HEK293 (cell line): ENCODE results near the gene SLC51B.

ENCODE experiments used
- CTCF ChIA-PET: fragments of 350-600 bp; formaldehyde crosslinking; extraction: SDS; loops from one replicate; lab custom pipeline; 2021; ENCODE audit warnings: antibody characterized with exemption; lab: Yijun Ruan, JAX
- POLR2A ChIA-PET: fragments of 300-600 bp; formaldehyde crosslinking; extraction: SDS; loops from one replicate; lab custom pipeline; 2020; ENCODE audit warnings: antibody characterized with exemption, inconsistent platforms; lab: Yijun Ruan, JAX
- H3K27ac ChIP-seq: fragments of 200-500 bp; sonication (Bioruptor generic); 2 replicates; pipeline ENCODE4 v1.5.1; 2014; ENCODE audit warnings: low read depth, low read length, control low read depth, inconsistent platforms; ENCODE audit errors: extremely low read depth
- H3K36me3 ChIP-seq, 2 experiments: fragments of 200-500 bp in 1 of 2; sonication (Bioruptor generic) in 1 of 2; 1 replicate in 1 of 2; 2 replicates in 1 of 2; pipeline ENCODE4 v1.5.1; 2014 to 2017; ENCODE audit warnings: inconsistent platforms in 2 of 2, low read length in 2 of 2; ENCODE audit not compliant: control insufficient read depth in 2 of 2, insufficient read depth in 1 of 2
- H3K4me1 ChIP-seq: fragments of 200-500 bp; sonication (Bioruptor generic); 2 replicates; pipeline ENCODE4 v1.5.1; 2014; ENCODE audit warnings: mild to moderate bottlenecking, low read length, inconsistent platforms; ENCODE audit not compliant: control insufficient read depth, insufficient read depth
- H3K4me3 ChIP-seq: 2 replicates; pipeline ENCODE4 v1.5.1; 2011; ENCODE audit warnings: low read depth, mild to moderate bottlenecking, control low read depth, low read length, moderate library complexity
- H3K9me3 ChIP-seq: fragments of 200-500 bp; sonication (Bioruptor generic); 2 replicates; pipeline ENCODE4 v1.5.1; 2014; ENCODE audit warnings: low read depth, low read length, inconsistent platforms; ENCODE audit not compliant: control insufficient read depth, insufficient read depth
- BCL11A ChIP-seq: fragments of 450-650 bp; formaldehyde crosslinking; IDR thresholded peaks from 2 replicates; pipeline ENCODE4 v1.5.1; 2016; ENCODE audit warnings: low read depth, missing biosample characterization, missing genetic modification characterization
- BCL11B ChIP-seq: fragments of 450-650 bp; formaldehyde crosslinking; IDR thresholded peaks from 2 replicates; pipeline ENCODE4 v1.5.1; 2016; ENCODE audit warnings: low read depth, missing biosample characterization, missing genetic modification characterization
- GLIS2 ChIP-seq: fragments of 450-650 bp; formaldehyde crosslinking; IDR thresholded peaks from 2 replicates; pipeline ENCODE4 v1.5.1; 2016; ENCODE audit warnings: missing biosample characterization, missing genetic modification characterization
- IKZF3 ChIP-seq: fragments of 450-650 bp; IDR thresholded peaks from 2 replicates; pipeline ENCODE4 v1.5.0; 2018; ENCODE audit warnings: missing biosample characterization, mild to moderate bottlenecking, missing genetic modification characterization, moderate library complexity
- KLF16 ChIP-seq: fragments of 450-650 bp; formaldehyde crosslinking; IDR thresholded peaks from 2 replicates; pipeline ENCODE4 v1.5.1; 2017; ENCODE audit warnings: missing biosample characterization, missing genetic modification characterization
- KLF7 ChIP-seq: fragments of 450-650 bp; formaldehyde crosslinking; IDR thresholded peaks from 2 replicates; pipeline ENCODE4 v1.5.1; 2016; ENCODE audit warnings: missing biosample characterization, missing genetic modification characterization, borderline replicate concordance
- KLF8 ChIP-seq: fragments of 450-650 bp; formaldehyde crosslinking; IDR thresholded peaks from 2 replicates; pipeline ENCODE4 v1.5.1; 2016; ENCODE audit warnings: missing biosample characterization, missing genetic modification characterization
- MEIS1 ChIP-seq: sonication (generic); formaldehyde crosslinking; IDR thresholded peaks from 2 replicates; pipeline ENCODE4 v1.8.1; 2022; ENCODE audit warnings: missing genetic modification reagents, mild to moderate bottlenecking, borderline replicate concordance
- OSR2 ChIP-seq: fragments of 450-650 bp; formaldehyde crosslinking; IDR thresholded peaks from 2 replicates; pipeline ENCODE4 v1.5.1; 2016; ENCODE audit warnings: missing biosample characterization, missing genetic modification characterization
- PRDM10 ChIP-seq: fragments of 450-650 bp; formaldehyde crosslinking; IDR thresholded peaks from 2 replicates; pipeline ENCODE4 v1.5.1; 2016; ENCODE audit warnings: missing biosample characterization, missing genetic modification characterization
- PRDM6 ChIP-seq: fragments of 450-650 bp; formaldehyde crosslinking; IDR thresholded peaks from 2 replicates; pipeline ENCODE4 v1.5.1; 2017; ENCODE audit warnings: missing biosample characterization, missing genetic modification characterization
- SP3 ChIP-seq: fragments of 450-650 bp; formaldehyde crosslinking; IDR thresholded peaks from 2 replicates; pipeline ENCODE4 v1.5.1; 2016; ENCODE audit warnings: missing biosample characterization, missing genetic modification characterization
- TRIM28 ChIP-seq: IDR thresholded peaks from 2 replicates; pipeline ENCODE4 v1.6.1; 2011; ENCODE audit warnings: low read length, control low read depth, borderline replicate concordance
- ZBTB21 ChIP-seq: fragments of 450-650 bp; formaldehyde crosslinking; IDR thresholded peaks from 2 replicates; pipeline ENCODE4 v1.5.1; 2017; ENCODE audit warnings: missing biosample characterization, missing genetic modification characterization
- ZFP37 ChIP-seq: fragments of 450-650 bp; formaldehyde crosslinking; IDR thresholded peaks from 2 replicates; pipeline ENCODE4 v1.5.1; 2016; ENCODE audit warnings: missing biosample characterization, missing genetic modification characterization
- ZFP41 ChIP-seq: fragments of 450-650 bp; formaldehyde crosslinking; IDR thresholded peaks from 2 replicates; pipeline ENCODE4 v1.5.1; 2016; ENCODE audit warnings: missing biosample characterization, missing genetic modification characterization, borderline replicate concordance
- ZNF175 ChIP-seq: fragments of 450-650 bp; formaldehyde crosslinking; IDR thresholded peaks from 2 replicates; pipeline ENCODE4 v1.5.1; 2016; ENCODE audit warnings: missing biosample characterization, missing genetic modification characterization
- ZNF184 ChIP-seq: fragments of 450-650 bp; IDR thresholded peaks from 2 replicates; pipeline ENCODE4 v1.5.1; 2018; ENCODE audit warnings: missing biosample characterization, mild to moderate bottlenecking, missing genetic modification characterization
- ZNF292 ChIP-seq: fragments of 450-650 bp; formaldehyde crosslinking; IDR thresholded peaks from 2 replicates; pipeline ENCODE4 v1.5.1; 2016; ENCODE audit warnings: low read depth, missing biosample characterization, missing genetic modification characterization, borderline replicate concordance
- ZNF366 ChIP-seq: fragments of 450-650 bp; formaldehyde crosslinking; conservative IDR thresholded peaks from 2 replicates; pipeline ENCODE4 v1.5.1; 2016; ENCODE audit warnings: missing biosample characterization, missing genetic modification characterization
- ZNF37A ChIP-seq: fragments of 450-650 bp; IDR thresholded peaks from 2 replicates; pipeline ENCODE4 v1.5.1; 2018; ENCODE audit warnings: missing biosample characterization, missing genetic modification characterization
- ZNF449 ChIP-seq: fragments of 450-650 bp; formaldehyde crosslinking; IDR thresholded peaks from 2 replicates; pipeline ENCODE4 v1.5.1; 2017; ENCODE audit warnings: missing biosample characterization, mild to moderate bottlenecking, missing genetic modification characterization, moderate library complexity
- ZNF48 ChIP-seq: fragments of 450-650 bp; formaldehyde crosslinking; IDR thresholded peaks from 2 replicates; pipeline ENCODE4 v1.5.1; 2016; ENCODE audit warnings: missing biosample characterization, missing genetic modification characterization
- ZNF664 ChIP-seq: fragments of 450-650 bp; formaldehyde crosslinking; IDR thresholded peaks from 2 replicates; pipeline ENCODE4 v1.5.1; 2016; ENCODE audit warnings: missing biosample characterization, missing genetic modification characterization
- ZNF677 ChIP-seq: fragments of 450-650 bp; IDR thresholded peaks from 2 replicates; pipeline ENCODE4 v1.5.0; 2018; ENCODE audit warnings: missing biosample characterization, mild to moderate bottlenecking, missing genetic modification characterization, moderate library complexity
- ZNF830 ChIP-seq: fragments of 450-650 bp; IDR thresholded peaks from 2 replicates; pipeline ENCODE4 v1.5.0; 2018; ENCODE audit warnings: missing biosample characterization, missing genetic modification characterization, low read depth, mild to moderate bottlenecking, moderate library complexity
- ZNF837 ChIP-seq: fragments of 450-650 bp; formaldehyde crosslinking; IDR thresholded peaks from 2 replicates; pipeline ENCODE4 v1.5.1; 2016; ENCODE audit warnings: missing biosample characterization, missing genetic modification characterization
- ZSCAN23 ChIP-seq: fragments of 450-650 bp; formaldehyde crosslinking; IDR thresholded peaks from 2 replicates; pipeline ENCODE4 v1.5.1; 2016; ENCODE audit warnings: missing biosample characterization, missing genetic modification characterization
- ZSCAN30 ChIP-seq: fragments of 450-650 bp; IDR thresholded peaks from 2 replicates; pipeline ENCODE4 v1.5.1; 2018; ENCODE audit warnings: missing biosample characterization, mild to moderate bottlenecking, missing genetic modification characterization, moderate library complexity
- ZSCAN4 ChIP-seq: fragments of 450-650 bp; formaldehyde crosslinking; IDR thresholded peaks from 2 replicates; pipeline ENCODE4 v1.5.1; 2017; ENCODE audit warnings: missing biosample characterization, missing genetic modification characterization

SLC51B gene

GRCh38 chr15:65040461-65040860, 4.7 kb upstream of the SLC51B start:
- H3K9me3 ChIP-seq: no peaks in the 10 kb centered on the region
- no peak for TF ChIP-seq KLF8 (tag by site-specific recombination)
- TF ChIP-seq BCL11B (tag by site-specific recombination): no peak
- TF ChIP-seq ZNF37A (tag by site-specific recombination): no peak
- TF ChIP-seq MEIS1: no peak
- no peak for TF ChIP-seq ZFP41
- TF ChIP-seq ZSCAN4: no peak
- TF ChIP-seq ZNF184 (tag by site-specific recombination): no peak
- no peak for TF ChIP-seq ZNF677 (tag by site-specific recombination)
- TF ChIP-seq IKZF3 (tag by site-specific recombination): no peak
- no peak for TF ChIP-seq ZBTB21 (tag by site-specific recombination)
- TF ChIP-seq ZNF830 (tag by site-specific recombination): no peak
- no peak for TF ChIP-seq ZNF292 (tag by site-specific recombination)
- no peak for TF ChIP-seq OSR2 (tag by site-specific recombination)
- no peak for TF ChIP-seq ZNF664 (tag by site-specific recombination)
- TF ChIP-seq ZSCAN23 (tag by site-specific recombination): no peak
- CTCF ChIA-PET: no interaction called here
- H3K4me1 ChIP-seq: no peaks in the 10 kb centered on the region
- no peak overlapping the region for H3K27ac ChIP-seq
- POLR2A ChIA-PET: no interaction called here
- no peak overlapping the region for H3K4me3 ChIP-seq
- H3K36me3 ChIP-seq: no peaks in the 10 kb centered on the region

GRCh38 chr15:65041787-65042186, 3.4 kb upstream of the SLC51B start:
- ChIA-PET POLR2A (no interaction called here), CTCF (interaction anchor here (2.5 kb wide), 1 partner anchor 14 kb away, joined by 10 read pairs; no protein-coding TSS in a partner anchor)
- TF ChIP-seq ZNF366 (no peak), TRIM28 (no peak), BCL11A (no peak), KLF7 (tag by site-specific recombination) (no peak), ZFP37 (tag by site-specific recombination) (no peak), PRDM10 (no peak), SP3 (tag by site-specific recombination) (no peak), PRDM6 (no peak), IKZF3 (tag by site-specific recombination) (no peak), ZNF175 (tag by site-specific recombination) (no peak), ZNF664 (tag by site-specific recombination) (no peak), ZNF837 (tag by site-specific recombination) (no peak), GLIS2 (tag by site-specific recombination) (no peak), ZSCAN30 (tag by site-specific recombination) (no peak), ZNF48 (tag by site-specific recombination) (no peak), ZNF449 (tag by site-specific recombination) (no peak), KLF16 (tag by site-specific recombination) (no peak)
- no peaks in the 10 kb centered on the region for H3K36me3 ChIP-seq
- no peak overlapping the region for H3K27ac ChIP-seq
- no peaks in the 10 kb centered on the region for H3K4me1 ChIP-seq
- no peak overlapping the region for H3K4me3 ChIP-seq
- H3K9me3 ChIP-seq: no peaks in the 10 kb centered on the region
